Left lung (tissue), 10 donors: ENCODE results near the gene ZNF225. TPM values are rescaled to one million over a fixed set of nuclear protein-coding genes. Genes with fewer than 3 reads are reported as not detected.

Experiments
- ATAC-seq: fragments of 200-7000 bp; cut with Tn5 transposase; one replicate; pipeline ENCODE4 v1.9.1; 2020; ENCODE audit warnings: moderate library complexity
- DNase-seq, 4 donors: peaks; one replicate each; pipeline ENCODE4 v3.0.0-alpha.2; 2013 to 2020
- H3K27ac ChIP-seq, 2 donors: fragments of 200-600 bp; sonication (generic) in 1 of 2; one replicate each; pipeline versions ENCODE4 v1.5.0 to v1.8.0; 2020 to 2021
- H3K27me3 ChIP-seq, 2 donors: fragments of 200-600 bp; sonication (generic) in 1 of 2; one replicate each; pipeline versions ENCODE4 v1.5.0 to v1.8.0; 2020 to 2021
- H3K36me3 ChIP-seq, 2 donors: fragments of 200-600 bp; sonication (generic) in 1 of 2; one replicate each; pipeline versions ENCODE4 v1.5.0 to v1.8.0; 2020 to 2021
- H3K4me1 ChIP-seq, 2 donors: fragments of 200-600 bp; one replicate each; pipeline ENCODE4 v1.8.0; 2021
- H3K4me3 ChIP-seq, 2 donors: fragments of 200-600 bp; sonication (generic) in 1 of 2; one replicate each; pipeline versions ENCODE4 v1.5.0 to v1.8.0; 2020 to 2021; ENCODE audit warnings: mild to moderate bottlenecking in 1 of 2
- H3K9me3 ChIP-seq, 2 donors: fragments of 200-600 bp; sonication (generic) in 1 of 2; one replicate each; pipeline versions ENCODE4 v1.5.0 to v1.8.0; 2020 to 2021
- intact Hi-C, 2 donors: fragments of 100-400 bp; cut with DNase I; formaldehyde crosslinking; loops; one replicate each; pipeline versions ENCODE4 v1.11.2 to v1.14.2; 2022
- polyA plus RNA-seq, 6 donors: library from polyadenylated mRNA; unstranded; fragments of 120-200 nt; gene quantifications; one replicate each; pipeline ENCODE4 v1.2.1, GENCODE V29; 2013; ENCODE audit not compliant: insufficient read length in 6 of 6
- total RNA-seq, 2 donors: library from RNA; stranded (reverse); fragmentation: NEBNext Ultra II Directional; extraction: Animal tissue kit (Norgen Biotek cat#: 25700); gene quantifications; one replicate each; pipeline ENCODE4 v1.2.1, GENCODE V29; 2021
- TF ChIP-seq, protein P1 (sequence below), 2 donors: fragments of 200-600 bp; sonication (generic) in 1 of 2; IDR thresholded peaks; one replicate each; pipeline versions ENCODE4 v1.5.0 to v1.8.0; 2021; ENCODE audit warnings: antibody characterized with exemption in 2 of 2
- donor health status: DM: no; HTN: yes; CAD: no.
- donor health status: DM: no; HTN: no; CAD: no.

ZNF225 gene
- total and polyA plus RNA-seq, 8 donors: 4.5 to 14.5 (median 11.5) TPM

DNA sequence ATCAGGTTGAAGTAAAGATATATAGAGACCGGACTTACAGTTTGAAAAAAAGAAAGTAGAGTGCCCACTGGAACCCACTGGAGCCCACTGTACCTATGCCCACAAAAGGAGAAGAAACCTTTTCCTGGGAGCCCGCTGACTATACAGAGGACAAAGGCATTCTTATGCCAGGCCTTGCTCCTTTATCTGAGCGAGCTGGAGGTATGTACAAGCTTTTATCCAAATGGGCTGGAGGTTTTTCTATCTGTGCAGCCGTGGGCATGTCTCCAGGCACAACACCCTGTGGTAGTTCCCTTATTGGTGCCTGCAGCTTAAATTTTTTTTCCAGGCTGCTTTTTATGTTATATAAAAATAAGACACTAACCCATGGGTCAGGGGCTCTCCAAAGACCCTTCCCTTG, 36.6 kb downstream of the ZNF225 start:
- no peak for ATAC-seq
- Histone ChIP-seq H3K27me3 (no peaks in the 10 kb centered on the region), H3K27ac (no peak overlapping the region), H3K9me3 (peaks cover 0 to 47% of the 10 kb centered on the region in 2 donors), H3K4me3 (no peak overlapping the region), H3K4me1 (no peaks in the 10 kb centered on the region), H3K36me3 (peaks cover 3 to 100% of the 10 kb centered on the region in 2 donors)
- TF ChIP-seq, protein P1, sequence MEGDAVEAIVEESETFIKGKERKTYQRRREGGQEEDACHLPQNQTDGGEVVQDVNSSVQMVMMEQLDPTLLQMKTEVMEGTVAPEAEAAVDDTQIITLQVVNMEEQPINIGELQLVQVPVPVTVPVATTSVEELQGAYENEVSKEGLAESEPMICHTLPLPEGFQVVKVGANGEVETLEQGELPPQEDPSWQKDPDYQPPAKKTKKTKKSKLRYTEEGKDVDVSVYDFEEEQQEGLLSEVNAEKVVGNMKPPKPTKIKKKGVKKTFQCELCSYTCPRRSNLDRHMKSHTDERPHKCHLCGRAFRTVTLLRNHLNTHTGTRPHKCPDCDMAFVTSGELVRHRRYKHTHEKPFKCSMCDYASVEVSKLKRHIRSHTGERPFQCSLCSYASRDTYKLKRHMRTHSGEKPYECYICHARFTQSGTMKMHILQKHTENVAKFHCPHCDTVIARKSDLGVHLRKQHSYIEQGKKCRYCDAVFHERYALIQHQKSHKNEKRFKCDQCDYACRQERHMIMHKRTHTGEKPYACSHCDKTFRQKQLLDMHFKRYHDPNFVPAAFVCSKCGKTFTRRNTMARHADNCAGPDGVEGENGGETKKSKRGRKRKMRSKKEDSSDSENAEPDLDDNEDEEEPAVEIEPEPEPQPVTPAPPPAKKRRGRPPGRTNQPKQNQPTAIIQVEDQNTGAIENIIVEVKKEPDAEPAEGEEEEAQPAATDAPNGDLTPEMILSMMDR (IDR thresholded peaks at IDR 0.05): no peak
- no peak for DNase-seq
- intact Hi-C loops: no loop called here

DNA sequence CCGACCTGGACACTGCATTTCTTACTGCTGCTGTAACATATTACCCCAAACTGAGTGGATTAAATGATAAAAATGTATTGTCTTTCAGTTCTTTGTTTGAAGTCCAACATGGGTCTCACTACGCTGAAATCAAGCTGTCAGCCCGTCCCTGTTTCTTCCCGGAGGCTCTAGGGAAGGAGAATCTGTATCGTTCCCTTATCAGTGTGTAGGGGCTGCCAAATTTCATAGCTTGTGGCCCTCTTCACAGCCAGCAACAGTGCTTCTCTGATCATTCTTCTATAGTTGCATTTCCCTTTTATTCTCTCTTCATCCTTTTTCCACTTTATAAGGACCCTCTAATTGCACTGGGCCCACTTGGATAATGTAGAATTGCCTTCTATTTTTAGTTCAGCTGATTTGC, 38.3 kb downstream of the ZNF225 start:
- Histone ChIP-seq H3K27me3 (no peaks in the 10 kb centered on the region), H3K9me3 (peaks cover 4 to 64% of the 10 kb centered on the region in 2 donors), H3K36me3 (peaks cover 12 to 100% of the 10 kb centered on the region in 2 donors), H3K27ac (no peak overlapping the region), H3K4me3 (no peak overlapping the region), H3K4me1 (no peaks in the 10 kb centered on the region)
- intact Hi-C loops: no loop called here
- ATAC-seq (no peak), DNase-seq (no peak)
- TF ChIP-seq, protein P1 (IDR thresholded peaks at IDR 0.05): no peak

DNA sequence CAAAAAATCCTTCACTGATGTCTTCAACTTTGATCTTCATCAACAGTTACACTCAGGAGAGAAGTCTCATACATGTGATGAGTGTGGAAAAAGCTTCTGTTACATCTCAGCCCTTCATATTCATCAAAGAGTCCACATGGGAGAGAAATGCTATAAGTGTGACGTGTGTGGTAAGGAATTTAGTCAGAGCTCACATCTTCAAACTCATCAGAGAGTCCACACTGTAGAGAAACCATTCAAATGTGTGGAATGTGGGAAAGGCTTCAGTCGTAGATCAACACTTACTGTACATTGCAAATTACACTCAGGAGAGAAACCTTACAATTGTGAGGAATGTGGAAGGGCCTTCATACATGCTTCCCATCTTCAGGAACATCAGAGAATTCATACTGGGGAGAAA, 43.3 kb downstream of the ZNF225 start:
- no peak for ATAC-seq
- TF ChIP-seq, protein P1 (IDR thresholded peaks at IDR 0.05): no peak

GRCh38 chr19:44163789-44164188, 50.6 kb downstream of the ZNF225 start:
- no peak for DNase-seq
- no peak for ATAC-seq
- intact Hi-C loops: no loop called here
- Histone ChIP-seq H3K9me3 (peaks cover 0 to 76% of the 10 kb centered on the region in 2 donors), H3K4me1 (peaks cover 8 to 11% of the 10 kb centered on the region in 2 donors), H3K27ac (no peak overlapping the region), H3K36me3 (peaks cover 0 to 24% of the 10 kb centered on the region in 2 donors), H3K4me3 (no peak overlapping the region), H3K27me3 (no peaks in the 10 kb centered on the region)
- TF ChIP-seq, protein P1 (IDR thresholded peaks at IDR 0.05): no peak

More for the DNA sequence above, 43.3 kb downstream of the ZNF225 start:
- no peak for DNase-seq
- intact Hi-C loops: no loop called here
- no peak overlapping the region for H3K4me3 ChIP-seq
- no peak overlapping the region for H3K27ac ChIP-seq
- no peaks in the 10 kb centered on the region for H3K4me1 ChIP-seq
- no peaks in the 10 kb centered on the region for H3K27me3 ChIP-seq
- peaks cover 12 to 68% of the 10 kb centered on the region in 2 donors for H3K36me3 ChIP-seq
- peaks cover 4 to 99% of the 10 kb centered on the region in 2 donors for H3K9me3 ChIP-seq

DNA sequence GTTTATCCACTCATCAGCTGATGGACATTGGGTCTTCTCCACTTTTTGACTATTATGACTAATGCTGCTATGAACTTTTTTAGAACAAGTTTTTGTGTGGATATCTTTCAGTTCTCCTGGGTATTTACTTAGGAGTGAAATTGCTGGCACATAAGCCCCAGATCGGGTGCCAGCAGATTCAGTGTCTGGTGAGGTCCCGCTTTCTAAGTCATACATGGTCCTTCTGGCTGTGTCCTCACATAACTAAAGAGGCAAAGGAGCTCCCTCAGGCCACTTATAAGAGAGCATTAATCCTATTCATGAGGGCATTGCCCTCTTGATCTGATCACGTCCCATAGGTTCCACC, 51.1 kb downstream of the ZNF225 start:
- DNase-seq: peak in 1 of 4 donors; percentile 2
- no peak for ATAC-seq
- peaks cover 0 to 29% of the 10 kb centered on the region in 2 donors for H3K36me3 ChIP-seq
- TF ChIP-seq, protein P1 (IDR thresholded peaks at IDR 0.05): no peak
- no peaks in the 10 kb centered on the region for H3K27me3 ChIP-seq
- peaks cover 8 to 11% of the 10 kb centered on the region in 2 donors for H3K4me1 ChIP-seq
- H3K9me3 ChIP-seq: peaks cover 0 to 76% of the 10 kb centered on the region in 2 donors
- H3K4me3 ChIP-seq: peak overlapping the region; percentile 58 to 76
- peak overlapping the region; percentile 81 to 83 for H3K27ac ChIP-seq
- intact Hi-C loops: no loop called here
